GM19035 (cell line): ENCODE results near the gene TM4SF5.
A peak's percentile ranks its signal among the peaks of the same experiment; 100 is the strongest.

Source experiments
- ATAC-seq: cut with Tn5 transposase; IDR thresholded peaks from one replicate; pipeline ENCODE4 v1.9.1; 2021; ENCODE audit not compliant: unreplicated experiment

TM4SF5 gene

DNA sequence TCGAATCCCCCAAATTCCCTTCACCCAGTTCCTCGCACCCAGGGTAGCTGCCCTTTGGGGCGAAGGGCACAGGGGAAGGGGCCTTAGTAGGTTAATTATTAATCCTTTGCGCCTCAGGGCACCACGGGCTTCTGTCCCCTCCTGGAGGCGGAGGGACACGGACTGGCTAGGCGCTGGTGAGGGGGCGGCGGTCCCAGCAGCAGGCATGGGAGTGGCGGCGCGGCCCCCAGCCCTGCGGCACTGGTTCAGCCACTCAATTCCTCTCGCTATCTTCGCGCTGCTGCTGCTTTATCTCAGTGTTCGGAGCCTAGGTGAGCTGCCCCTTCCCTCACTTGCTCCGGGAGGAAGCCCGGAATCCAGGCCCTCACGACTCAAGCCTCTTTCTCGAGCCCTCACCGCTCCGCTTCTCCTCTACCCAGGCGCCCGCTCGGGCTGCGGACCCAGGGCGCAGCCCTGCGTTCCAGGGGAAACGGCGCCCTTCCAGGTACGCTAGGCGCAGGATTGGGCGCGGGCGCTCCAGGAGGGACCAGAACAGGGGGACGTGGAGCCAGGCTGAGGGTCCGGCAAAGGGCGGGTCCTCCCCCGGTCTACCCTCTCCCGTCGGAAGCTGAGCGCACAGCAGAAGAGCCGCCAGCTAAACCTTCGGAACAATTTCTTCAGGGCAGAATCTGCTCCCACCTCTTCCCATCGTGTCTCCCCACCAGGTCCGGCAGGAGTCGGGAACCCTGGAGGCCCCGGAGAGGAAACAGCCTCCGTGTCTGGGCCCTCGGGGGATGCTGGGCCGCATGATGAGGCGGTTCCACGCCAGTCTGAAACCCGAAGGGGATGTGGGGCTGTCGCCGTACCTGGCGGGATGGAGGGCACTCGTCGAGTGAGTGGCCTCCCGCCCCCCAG is 17.4 kb downstream of the TM4SF5 start, which contains the start of gene GLTPD2:
GLTPD2 (plus strand) TSS at position 158 of the 894 bp plus-strand sequence; CDS start at position 206, 48 bp downstream.
- no peak for ATAC-seq

DNA sequence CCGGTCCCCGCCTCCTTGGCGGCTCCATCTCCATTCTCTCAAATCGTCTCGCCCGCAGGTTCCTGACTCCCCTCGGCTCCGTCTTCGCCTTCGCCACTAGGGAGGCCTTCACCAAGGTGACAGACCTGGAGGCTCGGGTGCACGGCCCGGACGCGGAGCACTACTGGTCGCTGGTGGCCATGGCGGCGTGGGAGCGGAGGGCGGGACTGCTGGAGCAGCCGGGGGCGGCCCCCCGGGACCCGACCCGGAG is 17.9 kb downstream of the TM4SF5 start:
- ATAC-seq = no peak

GRCh38 chr17:4789951-4790704 is 18.4 kb downstream of the TM4SF5 start:
- ATAC-seq = peak; percentile 79

- ATAC-seq = no peak
These were observed 19.0 kb downstream of the TM4SF5 start for GRCh38 chr17:4790705-4791088.

DNA sequence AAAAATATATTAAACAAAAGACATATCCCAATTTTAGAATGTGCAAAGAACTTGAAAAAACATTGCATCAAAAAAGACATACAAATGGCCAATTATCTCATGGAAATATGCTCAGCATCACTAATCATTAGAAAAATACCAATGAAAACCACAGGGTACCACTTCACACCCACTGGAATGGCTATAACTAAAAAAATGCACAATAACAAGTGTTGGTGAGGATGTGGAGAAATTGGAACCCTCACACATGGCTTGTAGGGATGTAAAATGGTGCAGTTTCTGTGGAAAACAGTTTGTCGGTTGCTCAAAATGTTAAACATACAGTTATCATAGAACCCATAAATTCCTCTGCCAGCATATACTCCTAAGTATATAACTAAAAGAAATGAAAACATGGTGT is 23.5 kb downstream of the TM4SF5 start:
- ATAC-seq = no peak

- no peak for ATAC-seq
These were observed 24.9 kb downstream of the TM4SF5 start for GRCh38 chr17:4796552-4796920.

- no peak for ATAC-seq
These were observed 28.9 kb downstream of the TM4SF5 start for GRCh38 chr17:4800462-4801196.

- no peak for ATAC-seq
These were observed 30.5 kb downstream of the TM4SF5 start, which contains the start of gene C17orf114 for GRCh38 chr17:4802228-4802627. Gene C17orf114, minus strand, starts transcription at chr17:4802328.

GRCh38 chr17:4806456-4806776 is 34.7 kb downstream of the TM4SF5 start:
- ATAC-seq = no peak

DNA sequence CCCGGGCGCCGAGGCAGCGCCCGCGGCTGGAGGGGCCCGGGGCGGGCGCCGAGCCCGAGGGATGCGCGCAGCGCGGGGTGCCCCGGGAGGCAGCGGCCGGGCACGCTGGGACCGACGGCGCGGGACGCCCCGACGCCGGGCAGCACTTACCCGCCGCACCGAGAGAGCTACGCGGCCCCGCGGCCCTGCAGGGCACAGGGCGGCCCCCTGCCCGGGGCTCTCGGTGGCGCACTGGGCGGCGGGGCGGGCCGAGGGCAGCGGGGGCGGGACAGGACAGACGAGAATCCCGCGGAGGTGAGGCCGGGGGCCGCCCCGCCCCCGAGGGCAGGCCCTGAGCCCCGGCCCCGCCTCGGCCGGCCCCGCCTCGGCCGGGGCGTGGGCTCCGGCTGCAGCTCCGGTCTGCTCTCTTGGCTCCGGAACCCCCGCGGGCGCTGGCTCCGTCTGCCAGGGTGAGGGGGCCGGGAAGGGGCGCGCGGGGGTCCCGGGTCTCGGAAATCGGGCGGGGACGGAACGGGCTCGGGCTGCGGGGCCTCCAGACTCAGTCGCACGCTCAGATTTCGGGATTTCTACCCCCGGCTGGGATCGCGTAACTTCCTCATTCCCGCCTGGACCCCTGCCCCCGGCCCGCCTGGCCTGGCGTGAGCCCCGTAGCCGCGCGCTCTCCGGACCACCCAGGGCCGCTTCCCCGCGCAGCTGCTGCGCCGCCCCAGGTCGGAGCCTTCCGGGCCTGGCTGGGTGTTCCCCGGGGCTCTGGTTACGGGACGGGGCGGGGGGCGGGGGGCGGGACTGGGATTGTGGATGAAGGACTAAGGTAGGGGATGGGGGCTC is 35.3 kb downstream of the TM4SF5 start, which contains the start of gene PLD2:
PLD2 (plus strand) TSS at position 376 of the 828 bp plus-strand sequence. CDS start 621 bp downstream, outside the sequence.
- peak; percentile 92 for ATAC-seq

DNA sequence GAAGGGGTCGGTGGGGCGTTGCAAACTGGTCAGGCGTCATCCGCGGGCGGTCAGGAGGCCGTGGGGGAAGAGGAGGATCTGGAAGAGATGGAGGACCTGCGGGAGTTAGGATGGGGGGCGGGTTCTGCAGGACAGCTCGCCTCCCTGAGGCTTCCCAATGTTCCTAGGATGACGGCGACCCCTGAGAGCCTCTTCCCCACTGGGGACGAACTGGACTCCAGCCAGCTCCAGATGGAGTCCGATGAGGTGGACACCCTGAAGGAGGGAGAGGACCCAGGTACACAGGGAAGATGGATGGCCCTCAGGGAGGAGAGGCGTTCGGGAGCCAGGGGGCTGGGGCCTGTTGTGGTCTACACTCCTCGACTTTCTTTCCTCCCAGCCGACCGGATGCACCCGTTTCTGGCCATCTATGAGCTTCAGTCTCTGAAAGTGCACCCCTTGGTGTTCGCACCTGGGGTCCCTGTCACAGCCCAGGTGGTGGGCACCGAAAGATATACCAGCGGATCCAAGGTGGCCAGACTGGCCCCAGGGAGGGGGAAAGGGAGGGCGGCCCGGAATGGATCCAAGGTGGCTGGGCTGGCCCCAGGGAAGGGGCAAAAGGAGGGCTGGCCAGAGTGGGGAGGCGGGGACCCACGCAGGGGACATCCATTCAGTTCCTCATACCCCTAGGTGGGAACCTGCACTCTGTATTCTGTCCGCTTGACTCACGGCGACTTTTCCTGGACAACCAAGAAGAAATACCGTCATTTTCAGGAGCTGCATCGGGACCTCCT is 36.1 kb downstream of the TM4SF5 start:
- no peak for ATAC-seq

DNA sequence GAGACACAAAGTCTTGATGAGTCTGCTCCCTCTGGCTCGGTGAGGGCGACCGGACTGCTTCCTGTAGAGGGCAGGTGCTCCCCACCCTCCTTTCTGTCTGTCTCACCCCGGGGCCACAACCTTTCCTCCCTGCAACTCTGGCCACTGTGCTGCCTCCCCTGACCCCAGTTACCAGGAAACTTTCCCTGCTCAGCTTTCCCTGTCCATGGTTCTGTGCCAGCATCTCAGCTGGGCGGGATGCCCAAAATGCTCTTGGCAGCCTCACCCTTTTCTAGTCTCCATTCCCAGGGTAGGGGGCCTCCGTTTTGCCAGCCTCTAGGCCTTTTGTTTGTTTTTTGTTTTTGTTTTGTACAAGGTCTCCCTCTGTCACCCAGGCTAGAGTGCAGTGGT is 36.7 kb downstream of the TM4SF5 start:
- no peak for ATAC-seq

DNA sequence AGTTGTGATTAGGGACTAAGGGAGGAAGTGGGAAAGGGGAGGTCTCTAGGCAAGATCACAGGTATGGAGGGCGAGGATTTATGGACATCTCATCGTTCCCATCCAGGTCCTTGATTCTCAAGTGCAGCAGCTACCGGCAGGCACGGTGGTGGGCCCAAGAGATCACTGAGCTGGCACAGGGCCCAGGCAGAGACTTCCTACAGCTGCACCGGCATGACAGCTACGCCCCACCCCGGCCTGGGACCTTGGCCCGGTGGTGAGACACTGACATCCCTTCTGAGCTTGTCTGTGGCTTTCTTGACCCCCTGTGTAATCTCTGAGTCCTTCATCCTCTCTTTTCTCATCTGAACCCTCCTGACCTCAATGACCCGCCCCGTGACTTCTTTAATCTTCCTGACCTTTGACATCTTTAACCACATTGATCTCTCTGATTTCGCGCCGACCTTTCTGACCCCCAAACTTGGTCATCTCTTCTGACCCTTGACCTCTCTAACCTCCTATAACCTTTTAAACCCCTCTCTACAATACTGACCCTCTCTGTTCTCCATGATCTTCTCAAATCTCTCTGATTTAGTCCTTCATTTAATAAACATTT is 39.1 kb downstream of the TM4SF5 start:
- no peak for ATAC-seq

DNA sequence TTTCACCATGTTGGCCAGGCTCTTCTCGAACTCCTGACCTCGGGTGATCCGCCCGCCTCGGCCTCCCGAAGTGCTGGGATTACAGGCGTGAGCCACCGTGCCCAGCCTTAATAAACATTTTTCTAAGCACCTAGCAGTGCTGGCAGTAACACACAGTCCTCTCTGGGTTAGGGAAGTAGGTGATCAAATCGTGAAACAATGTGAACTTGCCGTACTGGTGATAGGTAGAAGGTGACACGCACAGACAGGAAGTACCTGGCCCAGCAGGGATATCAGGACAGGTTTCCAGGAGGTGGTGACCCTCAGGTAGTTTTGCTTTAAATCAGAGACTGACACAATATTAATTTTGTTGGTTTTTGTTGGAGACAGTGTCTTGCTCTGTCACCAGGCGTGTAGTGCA is 39.8 kb downstream of the TM4SF5 start:
- no peak for ATAC-seq

DNA sequence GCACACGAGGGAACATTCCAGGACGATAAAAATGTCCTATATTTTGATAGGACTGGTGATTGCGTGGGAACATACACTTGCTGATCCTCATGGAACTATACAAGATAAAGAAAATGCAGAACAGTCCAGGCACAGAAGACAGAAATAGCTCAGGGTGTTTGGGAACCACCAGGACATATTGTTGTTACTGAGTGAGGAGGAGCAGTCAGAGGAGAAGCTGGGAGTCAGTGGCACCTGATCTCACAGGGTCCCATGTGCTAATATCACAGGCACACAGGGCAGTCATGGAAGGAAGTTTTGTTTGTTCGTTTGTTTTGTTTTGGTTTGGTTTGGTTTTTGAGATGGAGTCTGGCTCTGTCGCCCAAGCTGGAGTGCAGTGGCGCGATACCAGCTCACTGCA is 41.0 kb downstream of the TM4SF5 start:
- no peak for ATAC-seq

GRCh38 chr17:4815043-4815675 is 43.5 kb downstream of the TM4SF5 start:
- ATAC-seq = no peak

- ATAC-seq = no peak
These were observed 45.1 kb downstream of the TM4SF5 start for GRCh38 chr17:4816826-4817225.

GRCh38 chr17:4818276-4818675 is 46.6 kb downstream of the TM4SF5 start:
- no peak for ATAC-seq

DNA sequence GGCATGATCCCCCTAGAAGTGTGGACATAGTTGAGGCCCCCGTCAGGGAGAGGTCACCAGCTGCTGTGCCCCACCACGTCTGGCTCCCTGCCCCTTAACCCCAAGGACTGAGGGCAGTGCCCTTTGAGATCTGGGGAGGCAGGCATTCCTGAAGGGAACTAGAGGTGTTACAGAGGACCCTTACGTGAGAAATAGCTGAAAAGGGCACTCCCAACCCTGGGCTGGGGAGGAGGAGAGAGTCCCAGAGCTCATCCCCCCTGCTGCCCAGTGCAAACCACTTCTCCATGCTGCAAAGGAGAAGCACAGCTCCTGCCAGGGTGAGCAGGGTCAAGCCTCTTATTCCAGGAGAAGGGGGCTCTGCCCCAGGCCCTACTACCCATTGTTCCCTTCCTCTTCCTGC is 51.1 kb downstream of the TM4SF5 start:
- ATAC-seq = no peak
